ENCODE results near the gene MAN1C1.

- TF ChIP-seq CTCF (IDR thresholded peaks at IDR 0.05) (no peak), EP300 (IDR thresholded peaks at IDR 0.05) (no peak), POLR2A (IDR thresholded peaks at IDR 0.05) (no peak)
These were observed 194.9 kb downstream of the MAN1C1 start for GRCh38 chr1:25811384-25812082.
